ENCODE measurements around the gene PPP3CA. TPM values are rescaled to one million over a fixed set of nuclear protein-coding genes. Genes with fewer than 3 reads are reported as not detected.

The PPP3CA gene
- total and polyA plus RNA-seq, 2 of the 8 experiments (the other 6 are each of a cell fraction or from before 2014, with no cell fraction given): 7.9 to 35.0 TPM

DNA sequence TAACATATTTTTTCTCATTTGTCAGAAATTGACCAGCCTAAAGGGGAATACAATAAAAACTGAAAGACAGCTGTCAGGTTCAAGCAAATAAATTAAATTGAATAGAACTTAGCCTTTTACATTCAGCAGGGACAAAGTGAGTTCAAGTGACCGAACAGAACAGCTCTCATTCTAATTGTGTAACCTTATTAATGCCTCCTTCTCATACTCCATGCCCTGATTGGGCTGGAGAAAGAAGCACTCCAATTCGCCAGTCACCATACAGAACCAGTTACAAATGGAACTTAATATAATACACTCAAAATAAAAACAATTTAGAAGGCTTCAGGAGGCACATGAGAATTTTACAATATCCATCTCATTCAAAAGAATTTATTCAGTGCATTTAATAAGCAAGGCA lies 8.0 kb downstream of the PPP3CA start:
- CTCF ChIA-PET (ENCODE audit: partially characterized antibody): no interaction called here
- no peak overlapping the region for H4K8ac ChIP-seq (ENCODE audit: extremely low read depth, insufficient read depth, low read length)
- TF ChIP-seq TAF7 (optimal IDR thresholded peaks at IDR 0.05; ENCODE audit: borderline replicate concordance, low read depth, low read length) (no peak), EZH2 (IDR thresholded peaks at IDR 0.05; ENCODE audit: low read depth, low read length, severe bottlenecking) (no peak)

More for the DNA sequence above, 8.0 kb downstream of the PPP3CA start:
- Histone ChIP-seq H3K27me3 (replicated peaks in 1 of 4; ENCODE audit: control insufficient read depth in 3 of 4, extremely low read depth in 1 of 4, insufficient read depth in 3 of 4, low read length in 3 of 4) (no peaks in the 10 kb centered on the region), H4K91ac (replicated peaks; ENCODE audit: insufficient read length, low read length) (no peak overlapping the region), H3K9ac (replicated peaks in 1 of 4; ENCODE audit: extremely low read depth in 1 of 4, low read depth in 3 of 4, low read length in 3 of 4) (no peak overlapping the region), H2BK20ac (ENCODE audit: low read length) (no peak overlapping the region), H3K79me2 (ENCODE audit: control insufficient read depth in 1 of 2, insufficient read depth in 2 of 2, low read length in 2 of 2) (peaks cover 0 to 81% of the 10 kb centered on the region in 2 experiments; a peak in 2 of 4 replicates), H3K9me3 (ENCODE audit: insufficient read depth in 2 of 2, low read depth in 1 of 2, low read length in 1 of 2) (no peaks in the 10 kb centered on the region), H2AFZ (ENCODE audit: low read length) (no peak overlapping the region), H3K4me3 (ENCODE audit: extremely low read depth in 1 of 4, insufficient read depth in 2 of 4, low read depth in 3 of 4, low read length in 4 of 4) (no peak overlapping the region), H3K4ac (replicated peaks; ENCODE audit: insufficient read length, low read depth, low read length) (no peak overlapping the region), H2BK120ac (replicated peaks; ENCODE audit: low read depth, low read length) (no peak overlapping the region), H3K27ac (ENCODE audit: low read depth, low read length) (no peak overlapping the region), H3K14ac (ENCODE audit: insufficient read length) (no peak overlapping the region), H2BK12ac (ENCODE audit: low read depth, low read length) (no peak overlapping the region), H3K79me1 (ENCODE audit: low read depth, low read length) (no peaks in the 10 kb centered on the region), H3K23me2 (ENCODE audit: low read depth, low read length) (no peaks in the 10 kb centered on the region), H3K18ac (ENCODE audit: extremely low read depth, low read length) (no peak overlapping the region), H2BK5ac (ENCODE audit: low read depth, low read length) (no peak overlapping the region), H3K36me3 (ENCODE audit: control insufficient read depth in 2 of 4, insufficient read depth in 4 of 4, low read length in 3 of 4) (no peaks in the 10 kb centered on the region), H4K20me1 (replicated peaks in 1 of 2; ENCODE audit: control insufficient read depth in 1 of 2, insufficient read depth in 2 of 2, low read length in 2 of 2) (no peaks in the 10 kb centered on the region), H3K4me2 (ENCODE audit: insufficient read depth in 1 of 2, low read depth in 2 of 2, low read length in 2 of 2) (no peak overlapping the region), H3K56ac (replicated peaks; ENCODE audit: insufficient read length, low read depth, low read length) (no peak overlapping the region), H3K23ac (ENCODE audit: insufficient read length) (no peak overlapping the region), H2AK5ac (ENCODE audit: low read depth, low read length) (no peak overlapping the region), H4K5ac (ENCODE audit: insufficient read length, low read depth, low read length) (no peak overlapping the region), H2BK15ac (ENCODE audit: low read length) (no peak overlapping the region), H3K4me1 (replicated peaks in 1 of 4; ENCODE audit: control insufficient read depth in 3 of 4, insufficient read depth in 4 of 4, low read length in 3 of 4) (no peaks in the 10 kb centered on the region; a peak in 3 of 7 replicates)
- no peak for FAIRE-seq
- POLR2A ChIA-PET (ENCODE audit: partially characterized antibody): interaction anchor here (1.5 kb wide), 2 partner anchors 9 to 10 kb away, joined by 4 read pairs; no protein-coding TSS in a partner anchor
- 79% methylated on average over 2 of the region's 2 CpGs; no CpG with 5 or more reads in 1 of the 2 experiments for WGBS, 2 experiments (ENCODE audit: extremely low coverage in 1 of 2, insufficient coverage in 1 of 2, insufficient read length in 1 of 2, insufficient replicate concordance in 2 of 2, low coverage in 1 of 2, low lambda C conversion rate in 2 of 2, missing lambda C conversion rate in 1 of 2)
- DNase-seq (ENCODE audit: low read depth in 1 of 2, low spot score in 2 of 2): no peak

Measured in H1 (cell line).